Retina (tissue), 1 donor: Measurements from ENCODE around the gene MMUT.
"Not testable (repeated sequence)": the region's sequence is repeated elsewhere in the genome, so short reads cannot be mapped to it uniquely, and the experiment has no call there.

ENCODE experiments used
- DNase-seq: peaks from one replicate; pipeline ENCODE4 v3.0.0-alpha.2; 2016

MMUT gene

GRCh38 chr6:49462927-49463611, at the start of gene MMUT, which contains the start of gene CENPQ:
MMUT (minus strand) TSS chr6:49463253; CDS start chr6:49459466, 3,787 bp downstream.
CENPQ (plus strand) TSS chr6:49463370; CDS start chr6:49470177, 6,807 bp downstream.
- peak; percentile 94 for DNase-seq

GRCh38 chr6:49509342-49509741, 46.3 kb upstream of the MMUT start:
- DNase-seq = no peak

GRCh38 chr6:49506569-49507111, 43.6 kb upstream of the MMUT start:
- no peak for DNase-seq

- no peak for DNase-seq
Measured at GRCh38 chr6:49504666-49505065, 41.6 kb upstream of the MMUT start.

- no peak for DNase-seq
Measured at GRCh38 chr6:49499623-49500022, 36.6 kb upstream of the MMUT start, which contains the start of gene GLYATL3. GLYATL3 (plus strand) TSS chr6:49499923; CDS start chr6:49511991, 12,068 bp downstream.

GRCh38 chr6:49499126-49499525, 36.1 kb upstream of the MMUT start:
- DNase-seq = no peak

GRCh38 chr6:49497304-49497703, 34.3 kb upstream of the MMUT start:
- no peak for DNase-seq

- no peak for DNase-seq
Measured at GRCh38 chr6:49490633-49491032, 27.6 kb upstream of the MMUT start.

- not testable (repeated sequence) for DNase-seq
Measured at GRCh38 chr6:49483380-49483779, 20.3 kb upstream of the MMUT start.

GRCh38 chr6:49481846-49482245, 18.8 kb upstream of the MMUT start:
- DNase-seq = not testable (repeated sequence)

- DNase-seq = no peak
Measured at GRCh38 chr6:49479308-49479970, 16.4 kb upstream of the MMUT start.

- not testable (repeated sequence) for DNase-seq
Measured at GRCh38 chr6:49476564-49476963, 13.5 kb upstream of the MMUT start.

GRCh38 chr6:49468042-49468441, 5.0 kb upstream of the MMUT start:
- DNase-seq = no peak

GRCh38 chr6:49464691-49465090, 1.6 kb upstream of the MMUT start:
- no peak for DNase-seq

GRCh38 chr6:49463612-49463967, 537 bp upstream of the MMUT start:
- no peak for DNase-seq

GRCh38 chr6:49462599-49462926, 490 bp downstream of the MMUT start:
- no peak for DNase-seq

- peak; percentile 1 for DNase-seq
Measured at GRCh38 chr6:49462071-49462470, 982 bp downstream of the MMUT start.

GRCh38 chr6:49457771-49458170, 5.3 kb downstream of the MMUT start:
- no peak for DNase-seq

- no peak for DNase-seq
Measured at GRCh38 chr6:49454787-49455709, 8.0 kb downstream of the MMUT start.

- no peak for DNase-seq
Measured at GRCh38 chr6:49453221-49453620, 9.8 kb downstream of the MMUT start.

GRCh38 chr6:49430866-49431265, 32.2 kb downstream of the MMUT start:
- no peak for DNase-seq

- DNase-seq = no peak
Measured at GRCh38 chr6:49430187-49430586, 32.9 kb downstream of the MMUT start.

GRCh38 chr6:49423817-49424216, 39.2 kb downstream of the MMUT start:
- DNase-seq = no peak
